ENCODE results near the gene TSPEAR.
"Not testable (repeated sequence)": the region's sequence is repeated elsewhere in the genome, so short reads cannot be mapped to it uniquely, and the experiment has no call there.

The TSPEAR gene

GRCh38 chr21:44581158-44581557, 130.2 kb downstream of the TSPEAR start:
- DNase-seq (ENCODE audit: low spot score): no peak
- TF ChIP-seq CTCF (IDR thresholded peaks at IDR 0.05; ENCODE audit: extremely low read depth, insufficient read depth, missing control alignments): no peak
- in situ Hi-C loops (cut with MboI; ENCODE audit: low pct_unique_long_range_greater_than_20kb, low sequenced_read_pairs, unreplicated experiment): no loop called here

- in situ Hi-C loops (cut with MboI; ENCODE audit: low pct_unique_long_range_greater_than_20kb, low sequenced_read_pairs, unreplicated experiment); DNase-seq (ENCODE audit: low spot score): not testable (repeated sequence)
These were observed 131.0 kb downstream of the TSPEAR start, which contains the start of gene KRTAP10-5 for GRCh38 chr21:44580231-44580821. Gene KRTAP10-5, minus strand, starts transcription at chr21:44580604. Its CDS starts 26 bp downstream, at chr21:44580578.

GRCh38 chr21:44579833-44580144, 131.6 kb downstream of the TSPEAR start:
- in situ Hi-C loops (cut with MboI; ENCODE audit: low pct_unique_long_range_greater_than_20kb, low sequenced_read_pairs, unreplicated experiment): no loop called here
- no peak for DNase-seq (ENCODE audit: low spot score)
- TF ChIP-seq CTCF (IDR thresholded peaks at IDR 0.05; ENCODE audit: extremely low read depth, insufficient read depth, missing control alignments): no peak

- in situ Hi-C loops (cut with MboI; ENCODE audit: low pct_unique_long_range_greater_than_20kb, low sequenced_read_pairs, unreplicated experiment): no loop called here
These were observed 132.1 kb downstream of the TSPEAR start for GRCh38 chr21:44579056-44579832.

GRCh38 chr21:44578371-44579055, 132.9 kb downstream of the TSPEAR start:
- in situ Hi-C loops (cut with MboI; ENCODE audit: low pct_unique_long_range_greater_than_20kb, low sequenced_read_pairs, unreplicated experiment): no loop called here
- DNase-seq (ENCODE audit: low spot score): no peak
- no peak for TF ChIP-seq CTCF (IDR thresholded peaks at IDR 0.05; ENCODE audit: extremely low read depth, insufficient read depth, missing control alignments)

More at GRCh38 chr21:44579056-44579832, 132.1 kb downstream of the TSPEAR start:
- no peak for DNase-seq (ENCODE audit: low spot score)
- TF ChIP-seq CTCF (IDR thresholded peaks at IDR 0.05; ENCODE audit: extremely low read depth, insufficient read depth, missing control alignments): no peak

- DNase-seq (ENCODE audit: low spot score): no peak
- in situ Hi-C loops (cut with MboI; ENCODE audit: low pct_unique_long_range_greater_than_20kb, low sequenced_read_pairs, unreplicated experiment): no loop called here
- TF ChIP-seq CTCF (IDR thresholded peaks at IDR 0.05; ENCODE audit: extremely low read depth, insufficient read depth, missing control alignments): no peak
These were observed 135.3 kb downstream of the TSPEAR start for GRCh38 chr21:44576025-44576420.

Data from GM13977 (cell line).